Common myeloid progenitor, CD34-positive (primary cell): ENCODE results near the gene LMF2.

Source experiments
- CTCF ChIA-PET: fragments of 350-600 bp; sonication (Branson Sonifier 250); formaldehyde crosslinking; loops from one replicate; lab custom pipeline; 2021; ENCODE audit warnings: antibody characterized with exemption; lab: Charles Lee
- POLR2A ChIA-PET: fragments of 350-600 bp; sonication (Branson Sonifier 250); formaldehyde crosslinking; loops from one replicate; lab custom pipeline; 2021; ENCODE audit warnings: antibody characterized with exemption; lab: Charles Lee
- DNase-seq, 3 donors: peaks; one replicate each; pipeline versions ENCODE4 v3.0.0 to v3.0.0-alpha.2; 2013
- H3K27ac ChIP-seq, 2 experiments: 1 replicate in 1 of 2; 2 replicates in 1 of 2; pipeline ENCODE4 v1.7.0; 2013; ENCODE audit warnings: inconsistent platforms in 2 of 2, low read length in 2 of 2, mild to moderate bottlenecking in 2 of 2, low read depth in 1 of 2, moderate library complexity in 1 of 2; ENCODE audit not compliant: severe bottlenecking in 2 of 2, insufficient read depth in 1 of 2, poor library complexity in 1 of 2
- H3K27me3 ChIP-seq, 5 experiments: replicated peaks in 2 of 5; 1 replicate in 3 of 5; 2 replicates in 2 of 5; pipeline versions ENCODE4 v1.6.1 to v1.7.0; 2013; ENCODE audit warnings: low read length in 4 of 5, mild to moderate bottlenecking in 2 of 5, moderate library complexity in 2 of 5, inconsistent platforms in 1 of 5; ENCODE audit not compliant: insufficient read depth in 5 of 5, control insufficient read depth in 4 of 5
- H3K36me3 ChIP-seq, 4 experiments: 1 replicate in 2 of 4; 2 replicates in 2 of 4; pipeline versions ENCODE4 v1.6.1 to v1.7.0; 2013; ENCODE audit warnings: low read length in 3 of 4, control low read depth in 1 of 4, mild to moderate bottlenecking in 1 of 4; ENCODE audit not compliant: control insufficient read depth in 4 of 4, insufficient read depth in 4 of 4
- H3K4me1 ChIP-seq, 4 experiments: 1 replicate in 3 of 4; 2 replicates in 1 of 4; pipeline versions ENCODE4 v1.6.1 to v1.7.1; 2013; ENCODE audit warnings: low read length in 3 of 4, mild to moderate bottlenecking in 3 of 4, control low read depth in 1 of 4, inconsistent platforms in 1 of 4, moderate library complexity in 1 of 4; ENCODE audit not compliant: control insufficient read depth in 4 of 4, insufficient read depth in 4 of 4; ENCODE audit errors: control extremely low read depth in 1 of 4
- H3K4me3 ChIP-seq, 7 experiments: 1 replicate in 4 of 7; 2 replicates in 3 of 7; pipeline versions ENCODE4 v1.5.1 to v1.7.0; 2013; ENCODE audit warnings: mild to moderate bottlenecking in 7 of 7, low read length in 6 of 7, moderate library complexity in 6 of 7, inconsistent platforms in 2 of 7, low read depth in 2 of 7, control low read depth in 1 of 7; ENCODE audit not compliant: insufficient read depth in 4 of 7, control insufficient read depth in 1 of 7; ENCODE audit errors: extremely low read depth in 1 of 7
- H3K9me3 ChIP-seq, 5 experiments: 1 replicate in 4 of 5; 2 replicates in 1 of 5; pipeline versions ENCODE4 v1.6.1 to v1.7.1; 2013; ENCODE audit warnings: low read length in 4 of 5, mild to moderate bottlenecking in 2 of 5, inconsistent platforms in 1 of 5, low read depth in 1 of 5, moderate library complexity in 1 of 5; ENCODE audit not compliant: control insufficient read depth in 4 of 5, insufficient read depth in 2 of 5; ENCODE audit errors: control extremely low read depth in 1 of 5
- WGBS: methylation state at CpG from one replicate; pipeline ENCODE4 v1.1.5; 2013; ENCODE audit not compliant: insufficient coverage; 5-methylcytosine and 5-hydroxymethylcytosine counted together

LMF2 gene

GRCh38 chr22:50486561-50487289, 20.8 kb downstream of the LMF2 start, which contains the start of gene MIOX:
Gene MIOX (plus strand): TSS chr22:50486859. CDS start chr22:50486898, 39 bp downstream.
- ChIA-PET CTCF (interaction anchor here (1.3 to 3.9 kb wide), 2 partner anchors 11 to 87 kb away, joined by 3 to 20 read pairs; no protein-coding TSS in a partner anchor), POLR2A (no interaction called here)
- Histone ChIP-seq H3K4me3 (no peak within 1 kb of the TSS), H3K9me3 (no peaks in the 10 kb centered on the region), H3K4me1 (peaks cover 0 to 26% (median 21%) of the 10 kb centered on the region in 4 experiments), H3K27ac (no peak within 1 kb of the TSS), H3K36me3 (no peaks in the 10 kb centered on the region), H3K27me3 (peaks cover 0 to 20% (median 14%) of the 10 kb centered on the region in 5 experiments)
- no peak for DNase-seq
- 93% methylated on average over 23 of the region's 23 CpGs for WGBS

- ChIA-PET CTCF (interaction anchor here (1.3 to 3.9 kb wide), 2 partner anchors 12 to 28 kb away, joined by 3 to 20 read pairs; no protein-coding TSS in a partner anchor), POLR2A (interaction anchor here (0.6 kb wide), 1 partner anchor 21 kb away, joined by 3 read pairs; no protein-coding TSS in a partner anchor)
- Histone ChIP-seq H3K4me3 (no peak overlapping the region), H3K27ac (no peak overlapping the region), H3K27me3 (peaks cover 0 to 32% (median 14%) of the 10 kb centered on the region in 5 experiments), H3K9me3 (no peaks in the 10 kb centered on the region), H3K4me1 (peaks cover 0 to 23% (median 18%) of the 10 kb centered on the region in 4 experiments), H3K36me3 (no peaks in the 10 kb centered on the region)
- no peak for DNase-seq
- 75% methylated on average over 22 of the region's 29 CpGs for WGBS
Measured at GRCh38 chr22:50485221-50486131, 22.0 kb downstream of the LMF2 start.

- DNase-seq = no peak
- WGBS = 98% methylated on average over 20 of the region's 31 CpGs
- POLR2A ChIA-PET = no interaction called here
- Histone ChIP-seq H3K4me3 (no peak overlapping the region), H3K9me3 (no peaks in the 10 kb centered on the region), H3K4me1 (peaks cover 0 to 23% (median 18%) of the 10 kb centered on the region in 4 experiments), H3K27me3 (peaks cover 0 to 45% (median 22%) of the 10 kb centered on the region in 5 experiments), H3K27ac (no peak overlapping the region), H3K36me3 (no peaks in the 10 kb centered on the region)
- CTCF ChIA-PET = interaction anchor here (0.6 to 3.9 kb wide), 5 partner anchors 10 to 132 kb away, joined by 3 to 20 read pairs (median 3); no protein-coding TSS in a partner anchor
Measured at GRCh38 chr22:50483977-50484853, 23.3 kb downstream of the LMF2 start.

GRCh38 chr22:50483556-50483955, 23.9 kb downstream of the LMF2 start:
- H3K4me1 ChIP-seq = peaks cover 0 to 23% (median 18%) of the 10 kb centered on the region in 4 experiments
- CTCF ChIA-PET = interaction anchor here (0.6 to 3.9 kb wide), 5 partner anchors 10 to 133 kb away, joined by 3 to 20 read pairs (median 3); no protein-coding TSS in a partner anchor

GRCh38 chr22:50483106-50483505, 24.4 kb downstream of the LMF2 start:
- ChIA-PET POLR2A (no interaction called here), CTCF (interaction anchor here (1.0 to 1.1 kb wide), 3 partner anchors 10 to 126 kb away, joined by 3 to 4 read pairs (median 3); no protein-coding TSS in a partner anchor)
- H3K4me3 ChIP-seq = no peak overlapping the region
- no peaks in the 10 kb centered on the region for H3K9me3 ChIP-seq
- 95% methylated on average over 10 of the region's 10 CpGs for WGBS
- H3K36me3 ChIP-seq = no peaks in the 10 kb centered on the region
- peaks cover 0 to 53% (median 22%) of the 10 kb centered on the region in 5 experiments for H3K27me3 ChIP-seq
- DNase-seq = no peak
- peaks cover 0 to 23% (median 18%) of the 10 kb centered on the region in 4 experiments for H3K4me1 ChIP-seq
- no peak overlapping the region for H3K27ac ChIP-seq

More at GRCh38 chr22:50483556-50483955, 23.9 kb downstream of the LMF2 start:
- POLR2A ChIA-PET = no interaction called here
- 97% methylated on average over 8 of the region's 8 CpGs for WGBS
- no peak for DNase-seq
- Histone ChIP-seq H3K9me3 (no peaks in the 10 kb centered on the region), H3K36me3 (no peaks in the 10 kb centered on the region), H3K27ac (no peak overlapping the region), H3K4me3 (no peak overlapping the region), H3K27me3 (peaks cover 0 to 51% (median 22%) of the 10 kb centered on the region in 5 experiments)
